DMS114 treated with DMSO at 0.1 percent for 48 hours (cell line): ENCODE measurements around the gene C16orf95.
"Not testable (repeated sequence)": the region's sequence is repeated elsewhere in the genome, so short reads cannot be mapped to it uniquely, and the experiment has no call there.

Experiments used
- DNase-seq: peaks from one replicate; lab custom pipeline; 2025; ENCODE audit not compliant: unreplicated experiment; lab: John Stamatoyannopoulos, UW

The C16orf95 gene

DNA sequence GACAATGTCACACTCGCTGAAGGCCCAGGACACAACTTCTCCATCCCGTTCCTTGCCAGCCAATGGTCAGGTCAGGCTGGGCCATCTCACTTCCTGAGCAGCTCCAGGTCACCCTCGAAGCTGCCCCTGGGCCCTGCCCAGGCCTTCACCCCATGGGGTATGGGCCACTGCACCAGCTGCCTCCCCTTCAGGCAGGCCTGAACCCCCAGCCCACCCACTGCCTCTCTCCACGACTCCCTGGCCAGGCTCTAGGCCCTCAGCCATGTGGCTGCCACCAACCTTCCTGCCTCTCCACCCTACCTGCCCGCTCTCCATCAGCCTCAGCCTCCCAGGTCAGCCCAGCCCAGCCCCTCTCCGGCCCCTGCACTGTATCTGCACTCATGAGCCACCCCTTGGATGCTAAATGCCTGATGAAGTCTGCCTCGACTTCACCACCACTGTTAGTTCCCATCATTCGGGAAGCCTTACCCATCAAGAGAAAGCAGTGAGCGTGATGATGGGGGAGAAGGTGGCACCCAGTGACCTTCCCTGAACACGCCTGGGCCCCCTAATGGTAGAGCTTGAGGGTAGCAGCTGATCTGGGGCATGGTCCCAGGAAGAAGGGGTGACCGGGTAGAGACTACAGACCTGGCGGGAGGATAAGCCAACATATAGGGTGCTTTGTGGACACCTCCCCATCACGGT is 30.9 kb upstream of the C16orf95 start:
- no peak for DNase-seq

GRCh38 chr16:87346517-87347060 is 29.4 kb upstream of the C16orf95 start:
- no peak for DNase-seq

- no peak for DNase-seq
These were observed 28.7 kb upstream of the C16orf95 start for GRCh38 chr16:87345726-87346424.

DNA sequence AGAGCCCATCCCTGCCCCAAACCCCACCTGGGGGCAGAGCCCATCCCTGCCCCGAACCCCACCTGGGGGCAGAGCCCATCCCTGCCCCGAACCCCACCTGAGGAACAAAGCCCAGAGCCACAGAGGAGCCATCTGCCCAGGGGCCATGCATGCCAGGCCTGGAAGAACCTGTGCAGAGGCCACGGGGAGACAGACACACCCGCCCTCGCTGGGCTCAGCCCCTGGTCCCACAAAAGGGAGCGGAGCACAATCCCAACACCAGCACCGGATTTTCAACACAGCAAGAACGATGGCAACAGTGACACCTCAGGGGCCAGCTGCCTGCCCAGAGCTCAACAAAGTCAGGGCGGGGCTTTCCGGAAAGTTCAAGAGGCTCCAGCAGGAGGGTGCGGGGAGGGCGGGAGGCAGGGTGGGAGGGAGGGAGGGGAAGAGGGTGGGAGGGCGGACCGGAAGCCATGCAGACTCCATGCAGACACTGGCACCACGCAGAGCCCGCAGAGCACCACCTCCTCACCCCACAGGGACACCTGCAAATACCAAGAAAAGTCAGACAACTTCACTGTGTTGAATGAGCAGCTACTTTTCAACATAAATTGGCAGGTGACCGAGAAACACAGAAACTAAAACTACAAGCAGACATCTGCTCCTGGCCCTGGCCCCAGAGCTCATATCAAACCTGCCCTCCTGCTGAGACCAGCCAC is 27.9 kb upstream of the C16orf95 start:
- no peak for DNase-seq

DNA sequence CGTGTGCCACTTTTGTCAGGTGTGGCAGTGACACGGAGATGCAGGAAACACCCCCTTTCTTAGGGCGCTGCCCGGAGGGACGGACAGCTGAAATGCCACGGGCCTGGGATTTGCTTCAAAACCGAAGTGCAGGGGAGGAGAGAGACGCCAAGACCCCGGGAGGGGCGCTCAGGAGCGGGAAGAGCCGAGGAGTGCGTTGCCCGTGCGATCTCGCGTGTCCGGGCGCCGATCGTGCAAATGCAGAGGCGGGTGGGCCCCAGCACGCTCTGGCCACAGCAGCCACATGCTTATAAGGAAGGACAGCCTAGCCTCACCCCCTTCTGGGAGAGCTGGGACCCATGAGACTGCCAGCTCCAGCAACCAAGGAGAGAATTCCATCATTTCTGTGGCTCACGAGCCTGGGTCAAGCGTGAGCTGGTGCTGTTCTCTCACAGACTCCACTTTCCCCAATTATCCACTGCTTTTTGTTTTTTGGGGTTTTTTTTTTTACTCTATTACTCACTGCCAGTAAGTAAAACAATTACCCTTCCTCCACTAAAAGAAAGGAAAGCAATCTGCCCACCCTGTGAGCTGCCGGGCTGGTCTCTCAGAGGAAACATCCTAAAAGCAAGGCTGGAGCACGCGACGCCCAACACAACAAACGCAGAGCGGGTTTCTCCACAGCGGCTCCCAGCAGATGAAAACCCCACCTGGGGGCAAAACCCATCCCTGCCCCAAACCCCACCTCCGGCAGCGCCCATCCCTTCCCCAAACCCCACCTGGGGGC is 27.2 kb upstream of the C16orf95 start:
- DNase-seq = no peak

DNA sequence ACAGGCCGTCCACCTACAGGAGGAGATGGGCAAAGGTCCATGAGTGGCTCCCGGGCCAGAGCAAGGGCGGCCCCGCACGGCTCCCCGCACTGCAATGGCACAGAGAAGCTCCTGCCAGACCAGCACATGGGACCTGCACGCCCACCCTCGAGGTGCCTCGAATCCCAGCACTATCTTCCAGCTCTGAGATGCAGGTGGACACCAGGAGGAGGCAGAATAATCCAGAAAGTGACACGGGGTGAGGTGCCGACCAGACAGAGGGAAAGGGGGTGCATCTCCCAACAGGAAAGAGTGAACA is 26.5 kb upstream of the C16orf95 start:
- no peak for DNase-seq

DNA sequence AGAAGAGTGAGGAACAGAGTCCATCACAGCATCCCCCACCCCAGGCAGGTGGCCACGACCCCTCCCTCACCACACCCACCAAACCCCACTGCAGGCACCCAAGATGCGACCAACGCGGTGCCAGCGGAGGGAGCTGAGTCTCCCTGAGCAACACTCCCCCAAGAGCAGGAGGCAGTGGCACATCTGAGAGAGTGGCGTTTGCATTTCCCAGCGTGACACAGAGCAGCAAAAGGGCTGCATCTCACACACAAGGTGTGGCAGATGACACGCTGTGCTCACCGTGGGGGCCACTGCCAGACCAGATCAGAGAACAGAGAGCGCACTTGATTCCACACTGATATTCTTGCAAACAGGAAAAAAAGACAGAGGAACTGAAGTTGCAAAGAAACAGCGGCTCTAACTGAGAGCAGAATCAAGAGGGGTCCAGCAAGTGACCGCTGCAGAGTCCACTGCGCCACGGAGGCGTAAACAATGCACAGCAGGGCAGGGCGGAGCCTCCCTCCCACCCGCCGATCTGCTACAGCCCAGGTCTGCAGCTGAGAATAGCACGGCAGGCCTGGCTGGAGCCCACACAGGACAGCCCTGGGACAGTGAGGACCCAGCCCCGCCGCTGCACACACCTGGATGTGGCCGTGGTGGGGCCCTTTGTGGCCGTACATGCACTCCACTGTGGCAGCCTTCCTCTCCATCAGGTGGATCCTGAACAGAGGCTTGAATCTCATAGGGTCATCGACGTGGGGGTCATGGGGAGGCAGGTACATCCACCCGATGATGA is 26.0 kb upstream of the C16orf95 start:
- DNase-seq = no peak

DNA sequence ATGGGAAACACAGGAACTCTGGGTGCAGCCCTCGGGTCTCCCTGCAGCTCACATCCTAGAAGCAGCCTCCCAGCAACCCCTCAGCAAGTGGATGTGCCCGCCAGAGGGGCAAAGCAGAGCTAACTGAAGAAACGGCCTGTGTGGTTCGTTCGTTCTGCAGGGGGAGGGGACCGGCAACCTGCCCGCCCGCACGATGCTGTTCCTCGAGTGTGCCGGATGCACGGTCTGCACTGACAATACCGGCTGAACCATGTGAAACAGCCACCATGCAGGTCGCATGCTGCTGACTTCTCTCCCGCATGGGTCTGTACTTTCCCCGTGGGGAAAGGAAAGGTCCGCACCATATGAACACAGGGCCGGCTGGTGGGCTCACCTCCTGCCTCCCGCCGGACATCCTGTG is 25.3 kb upstream of the C16orf95 start:
- no peak for DNase-seq

- no peak for DNase-seq
These were observed 23.0 kb upstream of the C16orf95 start for GRCh38 chr16:87340198-87340597.

- DNase-seq = not testable (repeated sequence)
These were observed 22.5 kb upstream of the C16orf95 start for GRCh38 chr16:87339724-87340105.

GRCh38 chr16:87339086-87339723 is 22.0 kb upstream of the C16orf95 start:
- DNase-seq = no peak

- DNase-seq = no peak
These were observed 21.1 kb upstream of the C16orf95 start for GRCh38 chr16:87338155-87338765.

GRCh38 chr16:87337262-87337771 is 20.1 kb upstream of the C16orf95 start:
- no peak for DNase-seq

GRCh38 chr16:87336434-87337240 is 19.4 kb upstream of the C16orf95 start:
- no peak for DNase-seq

DNA sequence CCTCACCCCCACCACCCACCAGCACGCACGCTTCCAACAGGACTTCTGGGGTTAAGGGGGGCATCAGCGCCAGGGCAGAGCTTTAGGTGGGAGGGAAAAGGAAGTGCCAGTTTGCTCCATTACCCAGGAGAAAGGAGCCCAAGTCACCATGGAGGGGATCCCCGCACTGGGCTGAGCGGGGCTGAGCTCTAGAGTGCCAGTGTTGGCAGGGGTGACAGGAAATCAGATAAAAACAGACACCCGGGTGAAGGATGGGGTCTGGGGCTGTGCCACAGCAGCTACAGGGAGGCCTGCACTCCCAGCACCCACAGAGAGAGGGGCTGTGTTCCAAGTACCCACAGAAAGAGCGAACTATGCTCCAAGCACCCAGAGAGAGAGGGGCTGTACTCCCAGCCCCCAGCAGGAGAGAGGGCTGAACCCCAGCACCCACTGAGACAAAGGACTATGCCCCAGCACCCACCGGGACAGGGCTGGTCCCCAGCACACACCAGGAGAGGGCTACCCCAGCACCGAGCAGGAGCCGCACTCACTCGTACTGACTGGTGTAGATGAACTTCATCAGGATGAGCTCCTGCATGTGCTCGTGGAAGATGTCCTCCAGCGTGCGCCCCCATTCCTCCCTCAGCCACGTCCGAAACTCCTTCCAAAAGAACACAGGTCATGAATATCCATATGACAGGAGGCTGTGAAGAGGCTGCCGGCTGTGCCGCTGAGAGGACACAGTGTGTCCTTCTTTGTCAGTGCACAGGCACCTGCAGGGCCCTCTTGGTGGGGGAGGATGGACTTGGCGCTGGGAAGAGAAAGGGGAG is 18.6 kb upstream of the C16orf95 start:
- DNase-seq = no peak

DNA sequence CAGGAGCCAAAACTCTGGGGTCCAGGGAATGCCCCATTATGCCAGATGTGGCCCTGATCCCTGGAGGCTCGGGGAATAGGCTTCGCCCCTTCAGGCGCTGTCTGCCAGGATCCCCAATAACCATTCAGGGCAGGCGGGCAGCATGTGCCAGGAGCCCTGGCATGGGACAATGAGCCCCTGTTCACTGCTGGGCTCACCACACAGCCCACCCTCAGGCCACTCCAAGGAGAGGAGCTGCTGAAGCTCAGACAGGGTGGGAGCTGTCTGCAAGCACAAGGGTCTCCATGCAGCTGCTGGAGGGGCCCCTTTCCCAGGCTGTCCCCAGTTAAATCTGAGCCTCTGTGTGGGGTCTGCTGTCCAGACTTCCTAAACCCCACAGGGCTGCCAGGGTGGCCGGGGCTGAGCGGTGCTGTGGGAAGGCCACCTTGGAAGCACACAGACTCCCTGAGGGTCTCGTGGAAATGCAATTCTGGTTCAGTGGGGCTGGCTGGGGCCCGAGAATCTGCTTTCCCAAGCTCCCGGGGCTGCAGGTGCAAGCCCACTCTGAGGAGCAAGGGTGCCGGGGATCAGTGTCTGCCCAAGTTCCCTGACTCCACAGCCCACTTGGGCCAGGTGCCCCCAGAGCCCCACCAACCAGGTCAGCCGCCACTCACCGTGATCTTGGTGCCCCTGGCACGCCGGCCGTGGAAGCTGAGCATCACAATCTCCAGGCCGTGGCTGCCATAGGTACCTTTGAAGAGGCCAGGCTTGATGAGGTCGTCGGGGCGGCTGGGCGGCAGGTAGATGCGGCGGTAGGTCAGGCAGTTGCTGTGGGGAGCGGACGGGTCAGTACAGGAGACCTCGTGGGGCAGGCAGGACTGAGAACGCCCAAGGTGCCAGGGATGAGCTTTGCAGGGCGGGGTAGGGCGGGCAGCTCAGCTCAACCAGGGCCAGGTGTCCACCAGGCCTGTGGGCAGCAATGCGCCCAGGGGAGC is 17.7 kb upstream of the C16orf95 start:
- DNase-seq = no peak
